H1 (cell line): ENCODE data around the gene BACE1. TPM values are rescaled to one million over a fixed set of nuclear protein-coding genes. Genes with fewer than 3 reads are reported as not detected.

Experiments
- CTCF ChIA-PET: fragments of 300-600 bp; sonication (Branson Sonifier 250); formaldehyde crosslinking; loops from one replicate; lab custom pipeline; 2021; ENCODE audit not compliant: partially characterized antibody; lab: Charles Lee
- POLR2A ChIA-PET: fragments of 300-600 bp; sonication (Branson Sonifier 250); formaldehyde crosslinking; loops from one replicate; lab custom pipeline; 2021; ENCODE audit warnings: inconsistent platforms; ENCODE audit not compliant: partially characterized antibody; lab: Charles Lee
- DNase-seq, 2 experiments: peaks; one replicate each; pipeline versions ENCODE4 v3.0.0 to v3.0.0-alpha.2; 2010 to 2022; ENCODE audit warnings: low spot score in 2 of 2, low read depth in 1 of 2, mixed read lengths in 1 of 2
- FAIRE-seq: peaks from 2 replicates; lab custom pipeline; 2011; peaks lifted over from hg19 to GRCh38; lab: Jason Lieb, UNC
- H2AFZ ChIP-seq: 2 replicates; pipeline ENCODE4 v1.8.1; 2012; ENCODE audit warnings: low read length, inconsistent platforms
- H2AK5ac ChIP-seq: 2 replicates; pipeline ENCODE4 v1.6.1; 2013; ENCODE audit warnings: low read depth, low read length
- H2BK120ac ChIP-seq: replicated peaks from 2 replicates; pipeline ENCODE3; 2013; ENCODE audit warnings: low read depth, low read length, inconsistent platforms
- H2BK12ac ChIP-seq: 2 replicates; pipeline ENCODE4 v1.6.1; 2013; ENCODE audit warnings: low read depth, low read length
- H2BK15ac ChIP-seq: 2 replicates; pipeline ENCODE4 v1.6.1; 2013; ENCODE audit warnings: low read length
- H2BK20ac ChIP-seq: 2 replicates; pipeline ENCODE4 v1.6.1; 2013; ENCODE audit warnings: low read length
- H2BK5ac ChIP-seq: 2 replicates; pipeline ENCODE4 v1.6.1; 2013; ENCODE audit warnings: low read depth, low read length
- H3K14ac ChIP-seq: 2 replicates; pipeline ENCODE4 v1.6.1; 2013; ENCODE audit warnings: inconsistent platforms; ENCODE audit not compliant: insufficient read length
- H3K18ac ChIP-seq: 2 replicates; pipeline ENCODE4 v1.6.1; 2013; ENCODE audit warnings: low read length; ENCODE audit errors: extremely low read depth
- H3K23ac ChIP-seq: 2 replicates; pipeline ENCODE4 v1.6.1; 2013; ENCODE audit warnings: inconsistent platforms; ENCODE audit not compliant: insufficient read length
- H3K23me2 ChIP-seq: 2 replicates; pipeline ENCODE4 v1.6.1; 2013; ENCODE audit warnings: low read depth, low read length
- H3K27ac ChIP-seq: 2 replicates; pipeline ENCODE4 v1.6.1; 2011; ENCODE audit warnings: low read depth, low read length, inconsistent platforms
- H3K27me3 ChIP-seq, 4 experiments: replicated peaks in 1 of 4; 1 replicate in 1 of 4; 2 replicates in 3 of 4; pipeline versions ENCODE4 v1.6.1 to v1.8.1; 2011 to 2013; ENCODE audit warnings: low read length in 3 of 4, mild to moderate bottlenecking in 3 of 4, inconsistent platforms in 2 of 4, mixed read lengths in 2 of 4, moderate library complexity in 1 of 4; ENCODE audit not compliant: control insufficient read depth in 3 of 4, insufficient read depth in 3 of 4; ENCODE audit errors: extremely low read depth in 1 of 4
- H3K36me3 ChIP-seq, 4 experiments: 2 replicates each; pipeline versions ENCODE4 v1.6.1 to v1.8.1; 2011 to 2013; ENCODE audit warnings: mild to moderate bottlenecking in 4 of 4, low read length in 3 of 4, moderate library complexity in 2 of 4, control low read depth in 1 of 4, inconsistent platforms in 1 of 4; ENCODE audit not compliant: insufficient read depth in 4 of 4, control insufficient read depth in 2 of 4
- H3K4ac ChIP-seq: replicated peaks from 2 replicates; pipeline ENCODE3; 2013; ENCODE audit warnings: low read length, low read depth, mixed read lengths, inconsistent platforms; ENCODE audit not compliant: insufficient read length
- H3K4me1 ChIP-seq, 4 experiments: replicated peaks in 1 of 4; 1 replicate in 1 of 4; 2 replicates in 3 of 4; pipeline versions ENCODE4 v1.6.1 to v1.8.1; 2011 to 2013; ENCODE audit warnings: low read length in 3 of 4, inconsistent platforms in 2 of 4, mixed read lengths in 1 of 4; ENCODE audit not compliant: insufficient read depth in 4 of 4, control insufficient read depth in 3 of 4
- H3K4me2 ChIP-seq, 2 experiments: 2 replicates each; pipeline versions ENCODE4 v1.6.1 to v1.8.1; 2011 to 2013; ENCODE audit warnings: low read depth in 2 of 2, low read length in 2 of 2, control low read depth in 1 of 2, inconsistent platforms in 1 of 2, mild to moderate bottlenecking in 1 of 2; ENCODE audit not compliant: insufficient read depth in 1 of 2
- H3K4me3 ChIP-seq, 4 experiments: fragments of 200-600, 300-600 bp in 1 of 4; sonication (generic), shearing (Covaris generic), sonication (Bioruptor Twin) in 1 of 4; 2 replicates each; pipeline versions ENCODE4 v1.5.1 to v1.8.1; 2011 to 2016; ENCODE audit warnings: low read length in 4 of 4, low read depth in 3 of 4, control low read depth in 2 of 4, inconsistent platforms in 2 of 4, mild to moderate bottlenecking in 2 of 4, mixed read lengths in 1 of 4, moderate library complexity in 1 of 4; ENCODE audit not compliant: insufficient read depth in 2 of 4; ENCODE audit errors: extremely low read depth in 1 of 4
- H3K56ac ChIP-seq: replicated peaks from 2 replicates; pipeline ENCODE3; 2013; ENCODE audit warnings: low read depth, mild to moderate bottlenecking, mixed read lengths, low read length, inconsistent platforms; ENCODE audit not compliant: insufficient read length
- H3K79me1 ChIP-seq: 2 replicates; pipeline ENCODE4 v1.6.1; 2013; ENCODE audit warnings: low read depth, low read length, control low read depth
- H3K79me2 ChIP-seq, 2 experiments: 2 replicates each; pipeline versions ENCODE4 v1.6.1 to v1.8.1; 2012 to 2013; ENCODE audit warnings: low read length in 2 of 2, mild to moderate bottlenecking in 2 of 2, inconsistent platforms in 1 of 2; ENCODE audit not compliant: insufficient read depth in 2 of 2, control insufficient read depth in 1 of 2
- H3K9ac ChIP-seq, 4 experiments: replicated peaks in 1 of 4; 1 replicate in 1 of 4; 2 replicates in 3 of 4; pipeline versions ENCODE4 v1.6.1 to v1.8.1; 2011 to 2013; ENCODE audit warnings: low read depth in 3 of 4, low read length in 3 of 4, control low read depth in 2 of 4, mild to moderate bottlenecking in 2 of 4, moderate library complexity in 2 of 4, inconsistent platforms in 1 of 4; ENCODE audit errors: extremely low read depth in 1 of 4
- H3K9me3 ChIP-seq, 2 experiments: 2 replicates each; pipeline versions ENCODE4 v1.6.1 to v1.8.1; 2012 to 2013; ENCODE audit warnings: mild to moderate bottlenecking in 2 of 2, moderate library complexity in 2 of 2, control low read depth in 1 of 2, inconsistent platforms in 1 of 2, low read depth in 1 of 2, low read length in 1 of 2, mixed read lengths in 1 of 2; ENCODE audit not compliant: insufficient read depth in 2 of 2
- H4K20me1 ChIP-seq, 2 experiments: replicated peaks in 1 of 2; 2 replicates each; pipeline versions ENCODE3 to v1.8.1; 2011 to 2013; ENCODE audit warnings: inconsistent platforms in 2 of 2, low read length in 2 of 2, mild to moderate bottlenecking in 1 of 2; ENCODE audit not compliant: insufficient read depth in 2 of 2, control insufficient read depth in 1 of 2
- H4K5ac ChIP-seq: 2 replicates; pipeline ENCODE4 v1.6.1; 2013; ENCODE audit warnings: low read length, low read depth, mixed read lengths, inconsistent platforms; ENCODE audit not compliant: insufficient read length
- H4K8ac ChIP-seq: 2 replicates; pipeline ENCODE4 v1.8.0; 2013; ENCODE audit warnings: mild to moderate bottlenecking, moderate library complexity, low read length, inconsistent platforms; ENCODE audit not compliant: insufficient read depth; ENCODE audit errors: extremely low read depth
- H4K91ac ChIP-seq: replicated peaks from 2 replicates; pipeline ENCODE3; 2013; ENCODE audit warnings: low read length, mixed read lengths, inconsistent platforms; ENCODE audit not compliant: insufficient read length
- BACH1 ChIP-seq: IDR thresholded peaks from 2 replicates; pipeline ENCODE4 v1.6.1; 2012; ENCODE audit warnings: low read length, improper control_type of control experiment
- CEBPB ChIP-seq: IDR thresholded peaks from 2 replicates; pipeline ENCODE4 v1.6.1; 2012; ENCODE audit warnings: low read depth, low read length
- EP300 ChIP-seq, 2 experiments: IDR thresholded peaks; 1 replicate in 1 of 2; 2 replicates in 1 of 2; pipeline ENCODE4 v1.6.1; 2011 to 2012; ENCODE audit warnings: low read depth in 2 of 2, low read length in 2 of 2, mild to moderate bottlenecking in 2 of 2, borderline replicate concordance in 1 of 2, inconsistent platforms in 1 of 2, moderate library complexity in 1 of 2
- RBBP5 ChIP-seq: IDR thresholded peaks from 2 replicates; pipeline ENCODE4 v1.7.1; 2012; ENCODE audit warnings: low read depth, mild to moderate bottlenecking, inconsistent platforms, low read length, moderate library complexity, borderline replicate concordance
- TAF1 ChIP-seq: IDR thresholded peaks from 2 replicates; pipeline ENCODE4 v1.6.1; 2011; ENCODE audit warnings: mild to moderate bottlenecking, low read depth, low read length
- WGBS, 2 experiments: shearing (Covaris generic) in 1 of 2; methylation state at CpG; one replicate each; pipeline versions ENCODE4 v1.1.6 to v1.1.7; 2013 to 2015; ENCODE audit warnings: low lambda C conversion rate in 2 of 2, mixed read lengths in 2 of 2, inconsistent platforms in 1 of 2, low coverage in 1 of 2, missing lambda C conversion rate in 1 of 2; ENCODE audit not compliant: insufficient replicate concordance in 2 of 2, insufficient coverage in 1 of 2, insufficient read length in 1 of 2; ENCODE audit errors: extremely low coverage in 1 of 2, missing lambda C conversion rate in 1 of 2; 5-methylcytosine and 5-hydroxymethylcytosine counted together
- polyA plus RNA-seq, 7 experiments: library from polyadenylated mRNA; depleted of rRNA in 3 of 7; stranded (reverse) in 5 of 7; unstranded in 2 of 7; fragments of >200 nt in 5 of 7; fragments of 200-250 nt in 2 of 7; gene quantifications; 1 replicate in 5 of 7; 2 replicates in 1 of 7; 4 replicates in 1 of 7; pipeline versions ENCODE4 v1.2.1 to v1.2.3, GENCODE V29; 2011 to 2013; ENCODE audit warnings: missing spikeins in 2 of 7, mixed read lengths in 2 of 7
- total RNA-seq: library from RNA; stranded (reverse); fragmentation: NEBNext Ultra II Directional; extraction: Animal tissue kit (Norgen Biotek cat#: 25700); gene quantifications from 2 replicates; pipeline ENCODE4 v1.2.1, GENCODE V29; 2021

Gene BACE1
- total and polyA plus RNA-seq, 2 of the 8 experiments (the other 6 are each of a cell fraction or from before 2014, with no cell fraction given), result 7.7 to 7.9 TPM

DNA sequence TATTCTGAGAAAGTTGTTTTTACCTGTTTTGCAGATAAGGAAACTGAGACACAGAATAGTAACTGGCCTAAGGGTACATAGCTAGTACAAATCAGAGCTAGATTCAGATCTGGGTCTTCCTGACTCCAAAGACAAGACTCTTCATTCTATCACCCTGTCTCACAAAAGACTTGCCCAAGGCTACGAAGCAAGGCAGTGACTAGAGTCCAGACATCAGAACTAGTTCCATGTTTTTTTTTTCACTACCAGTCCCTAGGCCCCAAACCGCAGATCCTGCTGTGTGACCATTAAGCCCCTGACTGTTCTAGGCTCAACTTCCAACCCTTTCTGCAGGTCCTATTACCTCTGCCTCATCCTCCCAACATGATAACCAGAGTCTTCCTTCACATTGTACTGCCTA is 23.4 kb downstream of the BACE1 start:
- H3K4me1 ChIP-seq, result no peaks in the 10 kb centered on the region
- no peak overlapping the region for H4K8ac ChIP-seq
- no peak overlapping the region for H3K56ac ChIP-seq
- DNase-seq, result no peak
- H3K4me3 ChIP-seq, result no peak overlapping the region
- no peaks in the 10 kb centered on the region for H3K79me1 ChIP-seq
- H3K27me3 ChIP-seq, result no peaks in the 10 kb centered on the region
- H3K36me3 ChIP-seq, result peaks cover 0 to 24% (median 13%) of the 10 kb centered on the region in 4 experiments; a peak in 4 of 8 replicates
- H2BK12ac ChIP-seq, result no peak overlapping the region
- H2BK120ac ChIP-seq, result no peak overlapping the region
- no peak overlapping the region for H3K27ac ChIP-seq
- H2BK20ac ChIP-seq, result no peak overlapping the region
- H2AK5ac ChIP-seq, result no peak overlapping the region
- H3K9ac ChIP-seq, result no peak overlapping the region
- TF ChIP-seq BACH1, result no peak
- no peak for TF ChIP-seq EP300 (IDR thresholded peaks at IDR 0.05; ENCODE audit: borderline replicate concordance in 1 of 2, low read depth in 2 of 2, low read length in 2 of 2)
- TF ChIP-seq TAF1, result no peak
- no peak for TF ChIP-seq CEBPB
- no peak for TF ChIP-seq RBBP5
- TF ChIP-seq, all 59 proteins: peak for 0
- Histone ChIP-seq H2BK5ac (no peak overlapping the region), H3K23me2 (no peaks in the 10 kb centered on the region), H3K79me2 (no peaks in the 10 kb centered on the region), H4K91ac (no peak overlapping the region), H2AFZ (no peak overlapping the region), H3K4ac (no peak overlapping the region), H4K5ac (no peak overlapping the region), H3K4me2 (no peak overlapping the region), H3K23ac (no peak overlapping the region), H3K9me3 (no peaks in the 10 kb centered on the region), H3K14ac (no peak overlapping the region), H2BK15ac (no peak overlapping the region), H4K20me1 (no peaks in the 10 kb centered on the region), H3K18ac (no peak overlapping the region)
- POLR2A ChIA-PET, result no interaction called here
- no peak for FAIRE-seq
- CTCF ChIA-PET, result no interaction called here
- 84% methylated on average over 2 of the region's 2 CpGs; no CpG with 5 or more reads in 1 of the 2 experiments for WGBS, 2 experiments
